Endothelial cell of umbilical vein (primary cell): ENCODE results near the gene PTTG1IP. TPM values are rescaled to one million over a fixed set of nuclear protein-coding genes. Genes with fewer than 3 reads are reported as not detected.

Source experiments
- BruUV-seq: library from RNA; stranded (reverse); fragments of 400-500 nt; replicated peaks from 2 replicates; lab custom pipeline; 2021; lab: Mats Ljungman, UMichigan
- CTCF ChIA-PET: fragments of 300-600, 350-600 bp; sonication (Branson Sonifier 250); formaldehyde crosslinking; loops from one replicate; lab custom pipeline; 2021; ENCODE audit warnings: antibody characterized with exemption, inconsistent platforms; lab: Charles Lee
- POLR2A ChIA-PET: fragments of 300-600, 350-600 bp; sonication (Branson Sonifier 250); formaldehyde crosslinking; loops from one replicate; lab custom pipeline; 2021; ENCODE audit warnings: antibody characterized with exemption, inconsistent platforms; lab: Charles Lee
- DNase-seq: peaks from one replicate; pipeline ENCODE4 v3.0.0-alpha.2; 2011; ENCODE audit warnings: low read depth, low spot score
- FAIRE-seq: peaks from 2 replicates; lab custom pipeline; 2011; peaks lifted over from hg19 to GRCh38; lab: Jason Lieb, UNC
- H2AFZ ChIP-seq: 2 replicates; pipeline ENCODE4 v1.6.0; 2012; ENCODE audit warnings: low read depth, low read length, control low read depth, inconsistent platforms
- H3K27ac ChIP-seq: 2 replicates; pipeline ENCODE4 v1.5.1; 2011; ENCODE audit warnings: low read depth, mild to moderate bottlenecking, control low read depth, low read length, moderate library complexity; ENCODE audit not compliant: insufficient read depth
- H3K27me3 ChIP-seq, 2 experiments: 2 replicates each; pipeline versions ENCODE4 v1.6.0 to v1.6.1; 2011; ENCODE audit warnings: low read length in 2 of 2, mixed read lengths in 1 of 2; ENCODE audit not compliant: control insufficient read depth in 2 of 2, insufficient read depth in 2 of 2
- H3K36me3 ChIP-seq, 2 experiments: 2 replicates in 1 of 2; 3 replicates in 1 of 2; pipeline ENCODE4 v1.5.1; 2011; ENCODE audit warnings: low read length in 2 of 2, mild to moderate bottlenecking in 1 of 2, moderate library complexity in 1 of 2; ENCODE audit not compliant: control insufficient read depth in 2 of 2, insufficient read depth in 2 of 2; ENCODE audit errors: extremely low read depth in 1 of 2
- H3K4me1 ChIP-seq: 3 replicates; pipeline ENCODE4 v1.5.1; 2011; ENCODE audit warnings: mild to moderate bottlenecking, low read length; ENCODE audit not compliant: control insufficient read depth, insufficient read depth; ENCODE audit errors: extremely low read depth
- H3K4me2 ChIP-seq: 2 replicates; pipeline ENCODE4 v1.6.1; 2011; ENCODE audit warnings: low read length, control low read depth, mixed read lengths; ENCODE audit not compliant: insufficient read depth
- H3K4me3 ChIP-seq, 3 experiments: fragments of 200-600 bp in 1 of 3; sonication (generic), shearing (Covaris generic) in 1 of 3; replicated peaks in 1 of 3; 2 replicates each; pipeline ENCODE4 v1.5.1; 2011 to 2016; ENCODE audit warnings: control low read depth in 3 of 3, low read length in 3 of 3, mild to moderate bottlenecking in 2 of 3, inconsistent platforms in 1 of 3, low read depth in 1 of 3, moderate library complexity in 1 of 3; ENCODE audit not compliant: insufficient read depth in 1 of 3
- H3K79me2 ChIP-seq: 2 replicates; pipeline ENCODE4 v1.6.0; 2012; ENCODE audit warnings: low read length, inconsistent platforms; ENCODE audit not compliant: control insufficient read depth, insufficient read depth
- H3K9ac ChIP-seq: replicated peaks from 2 replicates; pipeline ENCODE3; 2011; ENCODE audit warnings: low read length, control low read depth; ENCODE audit not compliant: insufficient read depth; ENCODE audit errors: extremely low read depth
- H3K9me1 ChIP-seq: replicated peaks from 3 replicates; pipeline ENCODE4 v1.6.0; 2011; ENCODE audit warnings: mild to moderate bottlenecking, low read length; ENCODE audit not compliant: control insufficient read depth, insufficient read depth; ENCODE audit errors: extremely low read depth
- H3K9me3 ChIP-seq: replicated peaks from 2 replicates; pipeline ENCODE4 v1.5.1; 2012; ENCODE audit warnings: low read length, inconsistent platforms; ENCODE audit not compliant: control insufficient read depth, insufficient read depth
- H4K20me1 ChIP-seq: replicated peaks from 2 replicates; pipeline ENCODE3; 2011; ENCODE audit warnings: mild to moderate bottlenecking, low read length; ENCODE audit not compliant: control insufficient read depth, insufficient read depth; ENCODE audit errors: extremely low read depth
- EZH2 ChIP-seq: IDR thresholded peaks from 2 replicates; pipeline ENCODE4 v1.6.1; 2012; ENCODE audit warnings: borderline replicate concordance, low read depth, mild to moderate bottlenecking, moderate library complexity, low read length, inconsistent platforms; ENCODE audit not compliant: severe bottlenecking
- FOS ChIP-seq: IDR thresholded peaks from 2 replicates; pipeline ENCODE4 v1.6.1; 2011; ENCODE audit warnings: mild to moderate bottlenecking, low read length, moderate library complexity, borderline replicate concordance; ENCODE audit not compliant: insufficient read depth
- GATA2 ChIP-seq: IDR thresholded peaks from 2 replicates; pipeline ENCODE4 v1.7.0; 2011; ENCODE audit warnings: low read depth, mild to moderate bottlenecking, moderate library complexity, mixed read lengths, low read length; ENCODE audit not compliant: insufficient read length, insufficient read depth
- JUN ChIP-seq: IDR thresholded peaks from 2 replicates; pipeline ENCODE4 v1.6.1; 2011; ENCODE audit warnings: borderline replicate concordance, low read depth; ENCODE audit not compliant: insufficient read length, insufficient read depth
- MYC ChIP-seq: IDR thresholded peaks from one replicate; pipeline ENCODE4 v1.6.1; 2011; ENCODE audit warnings: mild to moderate bottlenecking, low read depth, low read length
- POLR2A ChIP-seq: IDR thresholded peaks from 2 replicates; pipeline ENCODE4 v1.6.1; 2012; ENCODE audit warnings: low read depth, mild to moderate bottlenecking, control low read depth, low read length
- POLR2AphosphoS5 ChIP-seq: IDR thresholded peaks from 2 replicates; pipeline ENCODE4 v1.6.1; 2012; ENCODE audit warnings: low read depth, mild to moderate bottlenecking, control low read depth, low read length, moderate library complexity; ENCODE audit not compliant: insufficient read depth
- dilution Hi-C: fragments of 300-500 bp; cut with MboI; formaldehyde crosslinking; loops from one replicate; pipeline ENCODE4 v1.15.0; 2019; ENCODE audit warnings: low sequenced_read_pairs; ENCODE audit not compliant: extremely low pct_ligation_motif_present
- intact Hi-C: fragments of 100-400 bp; cut with micrococcal nuclease; formaldehyde crosslinking; loops from one replicate; pipeline ENCODE4 v1.10.0; 2022
- polyA plus RNA-seq, 4 experiments: library from polyadenylated mRNA; depleted of rRNA in 3 of 4; stranded (reverse) in 3 of 4; unstranded in 1 of 4; fragments of >200 nt; gene quantifications; 2 replicates each; pipeline versions ENCODE4 v1.2.1 to v1.2.3, GENCODE V29; 2011 to 2012; ENCODE audit warnings: missing spikeins in 1 of 4
- total RNA-seq: library from RNA; stranded (reverse); gene quantifications from 2 replicates; pipeline ENCODE4 v1.2.3, GENCODE V29; 2021
- TF ChIP-seq, protein P1 (sequence below), 2 donors: IDR thresholded peaks; 1 replicate in 1 of 2; 2 replicates in 1 of 2; pipeline ENCODE4 v1.5.1; 2011; ENCODE audit warnings: low read length in 2 of 2, mild to moderate bottlenecking in 2 of 2, moderate library complexity in 2 of 2, control low read depth in 1 of 2, inconsistent platforms in 1 of 2, low read depth in 1 of 2; ENCODE audit not compliant: insufficient read depth in 1 of 2; ENCODE audit errors: extremely low read depth in 1 of 2
- TF ChIP-seq, protein P2 (sequence below): IDR thresholded peaks from 2 replicates; pipeline ENCODE4 v1.6.1; 2011; ENCODE audit not compliant: insufficient read depth, insufficient read length

PTTG1IP gene
- total and polyA plus RNA-seq, 2 donors (not counting 3 experiments of a cell fraction or from before 2014, with no cell fraction given) = 342 to 415 TPM

DNA sequence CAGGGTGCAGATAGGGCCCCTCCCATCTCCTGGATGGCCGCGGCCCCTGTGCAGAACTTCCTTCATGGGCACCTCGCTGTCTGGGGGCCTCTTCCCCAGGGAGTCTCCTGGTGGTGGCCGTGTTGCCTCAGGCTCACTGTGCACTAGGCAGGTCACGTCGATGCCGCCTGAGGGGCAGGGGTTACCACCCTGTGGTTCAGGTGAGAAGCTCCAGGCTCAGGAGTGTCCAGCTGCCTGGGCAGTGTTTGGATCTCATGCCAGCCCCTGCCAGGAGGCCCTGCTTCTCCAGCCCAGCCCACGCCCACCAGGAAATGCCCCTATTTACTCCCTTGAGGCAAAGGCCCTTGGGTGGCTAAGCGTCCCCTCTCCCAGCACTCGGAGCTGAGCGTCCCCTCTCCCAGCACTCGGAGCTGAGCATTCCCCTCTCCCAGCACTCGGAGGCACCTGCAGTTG lies 45.1 kb upstream of the PTTG1IP start:
- H3K4me3 ChIP-seq = no peak overlapping the region
- dilution Hi-C loops (no loop called here), intact Hi-C loops (no loop called here)
- H3K4me2 ChIP-seq = no peak overlapping the region
- TF ChIP-seq, protein P1, sequence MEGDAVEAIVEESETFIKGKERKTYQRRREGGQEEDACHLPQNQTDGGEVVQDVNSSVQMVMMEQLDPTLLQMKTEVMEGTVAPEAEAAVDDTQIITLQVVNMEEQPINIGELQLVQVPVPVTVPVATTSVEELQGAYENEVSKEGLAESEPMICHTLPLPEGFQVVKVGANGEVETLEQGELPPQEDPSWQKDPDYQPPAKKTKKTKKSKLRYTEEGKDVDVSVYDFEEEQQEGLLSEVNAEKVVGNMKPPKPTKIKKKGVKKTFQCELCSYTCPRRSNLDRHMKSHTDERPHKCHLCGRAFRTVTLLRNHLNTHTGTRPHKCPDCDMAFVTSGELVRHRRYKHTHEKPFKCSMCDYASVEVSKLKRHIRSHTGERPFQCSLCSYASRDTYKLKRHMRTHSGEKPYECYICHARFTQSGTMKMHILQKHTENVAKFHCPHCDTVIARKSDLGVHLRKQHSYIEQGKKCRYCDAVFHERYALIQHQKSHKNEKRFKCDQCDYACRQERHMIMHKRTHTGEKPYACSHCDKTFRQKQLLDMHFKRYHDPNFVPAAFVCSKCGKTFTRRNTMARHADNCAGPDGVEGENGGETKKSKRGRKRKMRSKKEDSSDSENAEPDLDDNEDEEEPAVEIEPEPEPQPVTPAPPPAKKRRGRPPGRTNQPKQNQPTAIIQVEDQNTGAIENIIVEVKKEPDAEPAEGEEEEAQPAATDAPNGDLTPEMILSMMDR (IDR thresholded peaks at IDR 0.05; ENCODE audit: extremely low read depth in 1 of 2, insufficient read depth in 1 of 2, low read depth in 1 of 2, low read length in 2 of 2) = no peak
- no peak for TF ChIP-seq FOS
- no peak for TF ChIP-seq POLR2AphosphoS5
- TF ChIP-seq EZH2 = no peak
- no peak for TF ChIP-seq MYC
- FAIRE-seq (no peak), DNase-seq (no peak)
- CTCF ChIA-PET = interaction anchor here (0.7 to 1.6 kb wide), 8 partner anchors 9 to 221 kb away, joined by 3 to 9 read pairs (median 4); no protein-coding TSS in a partner anchor
- H3K4me1 ChIP-seq = peaks cover 22% of the 10 kb centered on the region
- H3K36me3 ChIP-seq = no peaks in the 10 kb centered on the region
- H3K79me2 ChIP-seq = no peaks in the 10 kb centered on the region
- no peak overlapping the region for H3K9ac ChIP-seq
- H3K27me3 ChIP-seq = peaks cover 5 to 8% of the 10 kb centered on the region in 2 experiments
- peak overlapping the region; percentile 48 for H2AFZ ChIP-seq
- H3K9me3 ChIP-seq = no peaks in the 10 kb centered on the region
- no peaks in the 10 kb centered on the region for H3K9me1 ChIP-seq
- POLR2A ChIA-PET = no interaction called here
- no peaks in the 10 kb centered on the region for H4K20me1 ChIP-seq
- no peak overlapping the region for H3K27ac ChIP-seq
- no TSS peak for BruUV-seq

DNA sequence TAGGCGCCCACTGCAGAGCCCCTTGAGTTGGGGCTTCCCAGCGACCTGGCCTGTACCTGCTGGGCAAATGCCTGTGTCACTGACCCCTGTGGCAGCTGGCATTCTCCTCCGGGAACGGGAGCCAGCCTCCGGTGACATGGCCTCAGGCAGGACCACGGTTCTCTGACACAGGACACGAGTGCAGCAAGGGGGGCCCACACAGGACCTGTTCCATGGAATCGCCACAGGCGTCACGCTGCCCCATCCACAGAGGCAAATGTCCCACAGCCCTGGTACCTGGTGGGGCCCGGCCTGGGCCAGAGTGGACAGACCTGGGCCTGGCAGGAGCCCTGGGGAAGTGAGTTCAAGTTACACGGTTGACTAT lies 44.6 kb upstream of the PTTG1IP start:
- no peak overlapping the region for H3K9ac ChIP-seq
- FAIRE-seq = no peak
- H3K27me3 ChIP-seq = peaks cover 5 to 7% of the 10 kb centered on the region in 2 experiments
- H2AFZ ChIP-seq = no peak overlapping the region
- DNase-seq = no peak
- no peaks in the 10 kb centered on the region for H3K9me3 ChIP-seq
- CTCF ChIA-PET = interaction anchor here (1.1 to 1.9 kb wide), 4 partner anchors 11 to 221 kb away, joined by 3 to 11 read pairs (median 6); no protein-coding TSS in a partner anchor
- no peaks in the 10 kb centered on the region for H3K79me2 ChIP-seq
- peaks cover 22% of the 10 kb centered on the region for H3K4me1 ChIP-seq
- no peaks in the 10 kb centered on the region for H3K9me1 ChIP-seq
- H3K4me3 ChIP-seq = no peak overlapping the region
- no peaks in the 10 kb centered on the region for H4K20me1 ChIP-seq
- no peaks in the 10 kb centered on the region for H3K36me3 ChIP-seq
- no TSS peak for BruUV-seq
- no peak overlapping the region for H3K27ac ChIP-seq
- intact Hi-C loops (no loop called here), dilution Hi-C loops (no loop called here)
- POLR2A ChIA-PET = no interaction called here
- TF ChIP-seq FOS (no peak), POLR2A (no peak), MYC (no peak), POLR2AphosphoS5 (no peak), JUN (no peak), EZH2 (no peak), GATA2 (no peak)
- TF ChIP-seq, protein P2, sequence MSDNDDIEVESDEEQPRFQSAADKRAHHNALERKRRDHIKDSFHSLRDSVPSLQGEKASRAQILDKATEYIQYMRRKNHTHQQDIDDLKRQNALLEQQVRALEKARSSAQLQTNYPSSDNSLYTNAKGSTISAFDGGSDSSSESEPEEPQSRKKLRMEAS = no peak
- TF ChIP-seq, protein P1 (IDR thresholded peaks at IDR 0.05; ENCODE audit: extremely low read depth in 1 of 2, insufficient read depth in 1 of 2, low read depth in 1 of 2, low read length in 2 of 2) = no peak
- H3K4me2 ChIP-seq = no peak overlapping the region
